Endothelial cell of umbilical vein (primary cell): ENCODE data around the gene DNAJB13. TPM values are rescaled to one million over a fixed set of nuclear protein-coding genes. Genes with fewer than 3 reads are reported as not detected.

Source experiments
- BruUV-seq: library from RNA; stranded (reverse); fragments of 400-500 nt; replicated peaks from 2 replicates; lab custom pipeline; 2021; lab: Mats Ljungman, UMichigan
- CTCF ChIA-PET: fragments of 300-600, 350-600 bp; sonication (Branson Sonifier 250); formaldehyde crosslinking; loops from one replicate; lab custom pipeline; 2021; ENCODE audit warnings: antibody characterized with exemption, inconsistent platforms; lab: Charles Lee
- POLR2A ChIA-PET: fragments of 300-600, 350-600 bp; sonication (Branson Sonifier 250); formaldehyde crosslinking; loops from one replicate; lab custom pipeline; 2021; ENCODE audit warnings: antibody characterized with exemption, inconsistent platforms; lab: Charles Lee
- DNase-seq: peaks from one replicate; pipeline ENCODE4 v3.0.0-alpha.2; 2011; ENCODE audit warnings: low read depth, low spot score
- FAIRE-seq: peaks from 2 replicates; lab custom pipeline; 2011; peaks lifted over from hg19 to GRCh38; lab: Jason Lieb, UNC
- H2AFZ ChIP-seq: 2 replicates; pipeline ENCODE4 v1.6.0; 2012; ENCODE audit warnings: low read depth, low read length, control low read depth, inconsistent platforms
- H3K27ac ChIP-seq: 2 replicates; pipeline ENCODE4 v1.5.1; 2011; ENCODE audit warnings: low read depth, mild to moderate bottlenecking, control low read depth, low read length, moderate library complexity; ENCODE audit not compliant: insufficient read depth
- H3K27me3 ChIP-seq, 2 experiments: 2 replicates each; pipeline versions ENCODE4 v1.6.0 to v1.6.1; 2011; ENCODE audit warnings: low read length in 2 of 2, mixed read lengths in 1 of 2; ENCODE audit not compliant: control insufficient read depth in 2 of 2, insufficient read depth in 2 of 2
- H3K36me3 ChIP-seq, 2 experiments: 2 replicates in 1 of 2; 3 replicates in 1 of 2; pipeline ENCODE4 v1.5.1; 2011; ENCODE audit warnings: low read length in 2 of 2, mild to moderate bottlenecking in 1 of 2, moderate library complexity in 1 of 2; ENCODE audit not compliant: control insufficient read depth in 2 of 2, insufficient read depth in 2 of 2; ENCODE audit errors: extremely low read depth in 1 of 2
- H3K4me1 ChIP-seq: 3 replicates; pipeline ENCODE4 v1.5.1; 2011; ENCODE audit warnings: mild to moderate bottlenecking, low read length; ENCODE audit not compliant: control insufficient read depth, insufficient read depth; ENCODE audit errors: extremely low read depth
- H3K4me2 ChIP-seq: 2 replicates; pipeline ENCODE4 v1.6.1; 2011; ENCODE audit warnings: low read length, control low read depth, mixed read lengths; ENCODE audit not compliant: insufficient read depth
- H3K4me3 ChIP-seq, 3 experiments: fragments of 200-600 bp in 1 of 3; sonication (generic), shearing (Covaris generic) in 1 of 3; replicated peaks in 1 of 3; 2 replicates each; pipeline ENCODE4 v1.5.1; 2011 to 2016; ENCODE audit warnings: control low read depth in 3 of 3, low read length in 3 of 3, mild to moderate bottlenecking in 2 of 3, inconsistent platforms in 1 of 3, low read depth in 1 of 3, moderate library complexity in 1 of 3; ENCODE audit not compliant: insufficient read depth in 1 of 3
- H3K79me2 ChIP-seq: 2 replicates; pipeline ENCODE4 v1.6.0; 2012; ENCODE audit warnings: low read length, inconsistent platforms; ENCODE audit not compliant: control insufficient read depth, insufficient read depth
- H3K9ac ChIP-seq: replicated peaks from 2 replicates; pipeline ENCODE3; 2011; ENCODE audit warnings: low read length, control low read depth; ENCODE audit not compliant: insufficient read depth; ENCODE audit errors: extremely low read depth
- H3K9me1 ChIP-seq: replicated peaks from 3 replicates; pipeline ENCODE4 v1.6.0; 2011; ENCODE audit warnings: mild to moderate bottlenecking, low read length; ENCODE audit not compliant: control insufficient read depth, insufficient read depth; ENCODE audit errors: extremely low read depth
- H3K9me3 ChIP-seq: replicated peaks from 2 replicates; pipeline ENCODE4 v1.5.1; 2012; ENCODE audit warnings: low read length, inconsistent platforms; ENCODE audit not compliant: control insufficient read depth, insufficient read depth
- H4K20me1 ChIP-seq: replicated peaks from 2 replicates; pipeline ENCODE3; 2011; ENCODE audit warnings: mild to moderate bottlenecking, low read length; ENCODE audit not compliant: control insufficient read depth, insufficient read depth; ENCODE audit errors: extremely low read depth
- GATA2 ChIP-seq: IDR thresholded peaks from 2 replicates; pipeline ENCODE4 v1.7.0; 2011; ENCODE audit warnings: low read depth, mild to moderate bottlenecking, moderate library complexity, mixed read lengths, low read length; ENCODE audit not compliant: insufficient read length, insufficient read depth
- MYC ChIP-seq: IDR thresholded peaks from one replicate; pipeline ENCODE4 v1.6.1; 2011; ENCODE audit warnings: mild to moderate bottlenecking, low read depth, low read length
- dilution Hi-C: fragments of 300-500 bp; cut with MboI; formaldehyde crosslinking; loops from one replicate; pipeline ENCODE4 v1.15.0; 2019; ENCODE audit warnings: low sequenced_read_pairs; ENCODE audit not compliant: extremely low pct_ligation_motif_present
- intact Hi-C: fragments of 100-400 bp; cut with micrococcal nuclease; formaldehyde crosslinking; loops from one replicate; pipeline ENCODE4 v1.10.0; 2022
- polyA plus RNA-seq, 4 experiments: library from polyadenylated mRNA; depleted of rRNA in 3 of 4; stranded (reverse) in 3 of 4; unstranded in 1 of 4; fragments of >200 nt; gene quantifications; 2 replicates each; pipeline versions ENCODE4 v1.2.1 to v1.2.3, GENCODE V29; 2011 to 2012; ENCODE audit warnings: missing spikeins in 1 of 4
- total RNA-seq: library from RNA; stranded (reverse); gene quantifications from 2 replicates; pipeline ENCODE4 v1.2.3, GENCODE V29; 2021
- TF ChIP-seq, protein P1 (sequence below), 2 donors: IDR thresholded peaks; 1 replicate in 1 of 2; 2 replicates in 1 of 2; pipeline ENCODE4 v1.5.1; 2011; ENCODE audit warnings: low read length in 2 of 2, mild to moderate bottlenecking in 2 of 2, moderate library complexity in 2 of 2, control low read depth in 1 of 2, inconsistent platforms in 1 of 2, low read depth in 1 of 2; ENCODE audit not compliant: insufficient read depth in 1 of 2; ENCODE audit errors: extremely low read depth in 1 of 2
- TF ChIP-seq, protein P2 (sequence below): IDR thresholded peaks from 2 replicates; pipeline ENCODE4 v1.6.1; 2011; ENCODE audit not compliant: insufficient read depth, insufficient read length

DNAJB13 gene
- total and polyA plus RNA-seq, 2 donors (not counting 3 experiments of a cell fraction or from before 2014, with no cell fraction given), result 0.07 to 0.46 TPM

GRCh38 chr11:73977856-73978519 is 27.2 kb downstream of the DNAJB13 start:
- no peak overlapping the region for H2AFZ ChIP-seq
- DNase-seq, result no peak
- TF ChIP-seq, protein P1, sequence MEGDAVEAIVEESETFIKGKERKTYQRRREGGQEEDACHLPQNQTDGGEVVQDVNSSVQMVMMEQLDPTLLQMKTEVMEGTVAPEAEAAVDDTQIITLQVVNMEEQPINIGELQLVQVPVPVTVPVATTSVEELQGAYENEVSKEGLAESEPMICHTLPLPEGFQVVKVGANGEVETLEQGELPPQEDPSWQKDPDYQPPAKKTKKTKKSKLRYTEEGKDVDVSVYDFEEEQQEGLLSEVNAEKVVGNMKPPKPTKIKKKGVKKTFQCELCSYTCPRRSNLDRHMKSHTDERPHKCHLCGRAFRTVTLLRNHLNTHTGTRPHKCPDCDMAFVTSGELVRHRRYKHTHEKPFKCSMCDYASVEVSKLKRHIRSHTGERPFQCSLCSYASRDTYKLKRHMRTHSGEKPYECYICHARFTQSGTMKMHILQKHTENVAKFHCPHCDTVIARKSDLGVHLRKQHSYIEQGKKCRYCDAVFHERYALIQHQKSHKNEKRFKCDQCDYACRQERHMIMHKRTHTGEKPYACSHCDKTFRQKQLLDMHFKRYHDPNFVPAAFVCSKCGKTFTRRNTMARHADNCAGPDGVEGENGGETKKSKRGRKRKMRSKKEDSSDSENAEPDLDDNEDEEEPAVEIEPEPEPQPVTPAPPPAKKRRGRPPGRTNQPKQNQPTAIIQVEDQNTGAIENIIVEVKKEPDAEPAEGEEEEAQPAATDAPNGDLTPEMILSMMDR (IDR thresholded peaks at IDR 0.05; ENCODE audit: extremely low read depth in 1 of 2, insufficient read depth in 1 of 2, low read depth in 1 of 2, low read length in 2 of 2), result no peak
- no peak for TF ChIP-seq GATA2
- TF ChIP-seq, protein P2, sequence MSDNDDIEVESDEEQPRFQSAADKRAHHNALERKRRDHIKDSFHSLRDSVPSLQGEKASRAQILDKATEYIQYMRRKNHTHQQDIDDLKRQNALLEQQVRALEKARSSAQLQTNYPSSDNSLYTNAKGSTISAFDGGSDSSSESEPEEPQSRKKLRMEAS, result no peak
- TF ChIP-seq MYC, result no peak
- no peaks in the 10 kb centered on the region for H3K79me2 ChIP-seq
- intact Hi-C loops, result no loop called here
- H3K9me3 ChIP-seq, result no peaks in the 10 kb centered on the region
- no peak overlapping the region for H3K4me2 ChIP-seq
- FAIRE-seq, result no peak
- no peak overlapping the region for H3K27ac ChIP-seq
- no peak overlapping the region for H3K4me3 ChIP-seq
- no peaks in the 10 kb centered on the region for H3K27me3 ChIP-seq
- H3K36me3 ChIP-seq, result peaks cover 0 to 10% of the 10 kb centered on the region in 2 experiments
- no TSS peak for BruUV-seq
- ChIA-PET POLR2A (no interaction called here), CTCF (interaction anchor here (3.7 kb wide), 1 partner anchor 14 kb away, joined by 14 read pairs; no protein-coding TSS in a partner anchor)
- no peaks in the 10 kb centered on the region for H3K4me1 ChIP-seq
- no peaks in the 10 kb centered on the region for H4K20me1 ChIP-seq
- no peak overlapping the region for H3K9ac ChIP-seq
- H3K9me1 ChIP-seq, result no peaks in the 10 kb centered on the region
- dilution Hi-C loops, result no loop called here
